GM23248 (cell line): ENCODE results near the gene GNG14. TPM values are rescaled to one million over a fixed set of nuclear protein-coding genes. Genes with fewer than 3 reads are reported as not detected.

Experiments used
- DNase-seq: peaks from one replicate; pipeline ENCODE4 v3.0.0-alpha.2; 2015
- H2AFZ ChIP-seq: fragments of 200-600 bp; sonication (generic); 2 replicates; pipeline ENCODE4 v1.6.1; 2016; ENCODE audit warnings: antibody characterized with exemption
- H3F3A ChIP-seq: fragments of 200-600 bp; sonication (generic); 2 replicates; pipeline ENCODE4 v1.6.1; 2016; ENCODE audit warnings: mild to moderate bottlenecking, antibody characterized with exemption, mixed run types; ENCODE audit not compliant: insufficient read depth
- H3K27ac ChIP-seq: fragments of 200-600 bp; sonication (generic); 2 replicates; pipeline ENCODE4 v1.5.1; 2016; ENCODE audit warnings: mild to moderate bottlenecking
- H3K27me3 ChIP-seq: fragments of 200-600 bp; sonication (generic); replicated peaks from 2 replicates; pipeline ENCODE4 v1.6.1; 2016; ENCODE audit warnings: mild to moderate bottlenecking; ENCODE audit not compliant: insufficient read depth
- H3K36me3 ChIP-seq: fragments of 200-600 bp; sonication (generic); 2 replicates; pipeline ENCODE4 v1.6.1; 2016; ENCODE audit warnings: low read depth, mild to moderate bottlenecking
- H3K4me1 ChIP-seq: fragments of 200-600 bp; sonication (generic); 2 replicates; pipeline ENCODE4 v1.6.1; 2016; ENCODE audit warnings: mild to moderate bottlenecking; ENCODE audit not compliant: insufficient read depth
- H3K4me2 ChIP-seq: fragments of 200-600 bp; sonication (generic); one replicate; pipeline ENCODE4 v1.6.1; 2016; ENCODE audit warnings: mild to moderate bottlenecking; ENCODE audit not compliant: unreplicated experiment
- H3K4me3 ChIP-seq: fragments of 200-600 bp; sonication (generic); 2 replicates; pipeline ENCODE4 v1.5.1; 2016; ENCODE audit warnings: mild to moderate bottlenecking
- H3K79me2 ChIP-seq: fragments of 200-600 bp; sonication (generic); 2 replicates; pipeline ENCODE4 v1.6.1; 2016; ENCODE audit warnings: mild to moderate bottlenecking; ENCODE audit not compliant: insufficient read depth
- H3K9ac ChIP-seq: fragments of 200-600 bp; sonication (generic); 2 replicates; pipeline ENCODE4 v1.6.1; 2016; ENCODE audit warnings: mild to moderate bottlenecking
- H3K9me2 ChIP-seq: fragments of 200-600 bp; sonication (generic); 2 replicates; pipeline ENCODE4 v1.6.1; 2016; ENCODE audit warnings: mixed run types, mild to moderate bottlenecking, moderate library complexity; ENCODE audit not compliant: insufficient read depth
- H3K9me3 ChIP-seq: fragments of 200-600 bp; sonication (generic); one replicate; pipeline ENCODE4 v1.6.1; 2017; ENCODE audit warnings: low read depth
- H4K20me1 ChIP-seq: fragments of 200-600 bp; sonication (generic); 2 replicates; pipeline ENCODE4 v1.6.0; 2016; ENCODE audit not compliant: insufficient read depth
- EZH2 ChIP-seq: fragments of 200-600 bp; sonication (generic); IDR thresholded peaks from 2 replicates; pipeline ENCODE4 v1.6.1; 2018; ENCODE audit warnings: antibody characterized with exemption, mild to moderate bottlenecking; ENCODE audit not compliant: insufficient read depth, poor library complexity, severe bottlenecking
- EZH2phosphoT487 ChIP-seq: fragments of 200-600 bp; sonication (generic); IDR thresholded peaks from 2 replicates; pipeline ENCODE4 v1.6.1; 2018; ENCODE audit warnings: antibody characterized with exemption, moderate library complexity, mild to moderate bottlenecking, low read depth; ENCODE audit not compliant: insufficient read depth
- WGBS, 2 experiments: methylation state at CpG; one replicate each; pipeline ENCODE4 v1.1.6; 2015 to 2017; ENCODE audit warnings: low lambda C conversion rate in 2 of 2, low coverage in 1 of 2; ENCODE audit errors: missing lambda C conversion rate in 2 of 2; 5-methylcytosine and 5-hydroxymethylcytosine counted together
- in situ Hi-C: fragments of 300-500 bp; cut with MboI; formaldehyde crosslinking; loops from 2 replicates; pipeline ENCODE4 v1.15.0; 2020
- polyA plus RNA-seq: library from polyadenylated mRNA; unstranded; fragments of >200 nt; fragmentation: Nextera tagmentation; extraction: Ambion mirVana; gene quantifications from 2 replicates; pipeline ENCODE4 v1.2.1, GENCODE V29; 2016
- total RNA-seq: library from RNA; depleted of rRNA; stranded (reverse); fragments of >200 nt; shearing (Covaris generic); gene quantifications from 2 replicates; pipeline ENCODE4 v1.2.3, GENCODE V29; 2014

The GNG14 gene
- total and polyA plus RNA-seq, 2 experiments from 2014 or later: not detected

DNA sequence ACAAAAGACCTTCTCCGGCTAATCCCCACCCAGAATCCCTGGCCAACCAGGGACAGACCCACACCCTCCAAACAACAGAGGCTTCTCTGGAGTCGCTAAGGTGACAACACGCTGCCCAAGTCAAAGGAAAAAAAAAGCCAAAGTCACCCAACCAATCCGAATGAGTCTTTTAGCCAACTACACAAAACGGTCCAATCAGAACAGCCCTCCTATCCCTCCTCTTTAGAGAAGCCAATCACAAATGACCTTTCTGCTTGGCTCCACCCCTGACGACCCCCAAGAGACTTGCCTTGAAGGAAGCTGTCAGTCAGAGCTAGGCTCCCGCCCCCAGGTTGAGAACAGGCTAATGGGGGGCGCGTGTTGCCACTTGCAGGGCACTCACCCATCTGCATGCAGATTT is 15.2 kb downstream of the GNG14 start:
- H3K4me1 ChIP-seq: no peaks in the 10 kb centered on the region
- H3K27me3 ChIP-seq: no peaks in the 10 kb centered on the region
- no peaks in the 10 kb centered on the region for H3K9me2 ChIP-seq
- peaks cover 18% of the 10 kb centered on the region; the same call in 1 of the 2 replicates for H3F3A ChIP-seq
- no peaks in the 10 kb centered on the region for H3K9me3 ChIP-seq
- H3K4me3 ChIP-seq: no peak overlapping the region
- no peak overlapping the region for H3K9ac ChIP-seq
- WGBS, 2 experiments: 59 to 65% methylated on average over 9 of the region's 9 CpGs
- no peaks in the 10 kb centered on the region for H3K79me2 ChIP-seq
- H4K20me1 ChIP-seq: no peaks in the 10 kb centered on the region
- H3K36me3 ChIP-seq: peaks cover 36% of the 10 kb centered on the region
- TF ChIP-seq EZH2: no peak
- no peak for TF ChIP-seq EZH2phosphoT487
- DNase-seq: peak; percentile 58
- in situ Hi-C loops: no loop called here
- no peak overlapping the region for H2AFZ ChIP-seq
- no peak overlapping the region for H3K4me2 ChIP-seq
- H3K27ac ChIP-seq: no peak overlapping the region

DNA sequence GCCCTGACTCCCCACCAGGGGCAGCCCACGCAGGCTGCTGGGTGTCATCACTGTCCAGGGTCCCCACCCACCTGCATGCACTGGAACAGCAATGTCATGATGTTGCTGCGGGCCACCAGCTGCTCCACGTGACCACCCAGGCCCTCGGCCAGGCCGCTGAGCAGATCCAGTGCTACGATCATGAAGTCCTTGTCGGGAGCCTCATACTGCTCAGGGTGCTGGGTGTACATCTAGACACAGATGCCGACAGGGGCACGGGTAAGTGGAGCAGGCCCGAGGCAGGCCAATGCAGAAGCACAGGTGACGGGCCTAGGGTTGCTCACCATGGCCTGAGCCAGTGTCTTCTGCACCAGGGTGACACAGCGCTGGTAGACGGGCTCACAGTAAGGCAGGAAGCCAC is 17.4 kb downstream of the GNG14 start:
- H3K27ac ChIP-seq: no peak overlapping the region
- no peaks in the 10 kb centered on the region for H3F3A ChIP-seq
- H3K9me3 ChIP-seq: no peaks in the 10 kb centered on the region
- WGBS, 2 experiments: 83 to 90% methylated on average over 13 of the region's 13 CpGs
- no peak for DNase-seq
- H3K4me2 ChIP-seq: no peak overlapping the region
- in situ Hi-C loops: no loop called here
- H3K9ac ChIP-seq: no peak overlapping the region
- H2AFZ ChIP-seq: no peak overlapping the region
- TF ChIP-seq EZH2: no peak
- TF ChIP-seq EZH2phosphoT487: no peak
- peaks cover 53% of the 10 kb centered on the region for H3K36me3 ChIP-seq
- H3K79me2 ChIP-seq: peaks cover 12% of the 10 kb centered on the region; the same call in 1 of the 2 replicates
- H3K9me2 ChIP-seq: no peaks in the 10 kb centered on the region
- no peaks in the 10 kb centered on the region for H3K27me3 ChIP-seq
- no peak overlapping the region for H3K4me3 ChIP-seq
- no peaks in the 10 kb centered on the region for H4K20me1 ChIP-seq
- no peaks in the 10 kb centered on the region for H3K4me1 ChIP-seq

GRCh38 chr19:12705654-12706331 is 18.0 kb downstream of the GNG14 start:
- no peak for DNase-seq
- Histone ChIP-seq H3K27me3 (no peaks in the 10 kb centered on the region), H3K4me3 (no peak overlapping the region), H3K9ac (no peak overlapping the region), H3K27ac (no peak overlapping the region), H3K79me2 (peaks cover 18% of the 10 kb centered on the region; the same call in 1 of the 2 replicates), H3K9me3 (no peaks in the 10 kb centered on the region), H3K4me2 (no peak overlapping the region), H3K9me2 (no peaks in the 10 kb centered on the region), H3K36me3 (peaks cover 58% of the 10 kb centered on the region), H2AFZ (no peak overlapping the region), H3K4me1 (no peaks in the 10 kb centered on the region), H4K20me1 (no peaks in the 10 kb centered on the region), H3F3A (no peaks in the 10 kb centered on the region)
- TF ChIP-seq EZH2phosphoT487 (no peak), EZH2 (no peak)
- WGBS, 2 experiments: 88 to 92% methylated on average over 19 to 29 of the region's 29 CpGs
- in situ Hi-C loops: no loop called here

DNA sequence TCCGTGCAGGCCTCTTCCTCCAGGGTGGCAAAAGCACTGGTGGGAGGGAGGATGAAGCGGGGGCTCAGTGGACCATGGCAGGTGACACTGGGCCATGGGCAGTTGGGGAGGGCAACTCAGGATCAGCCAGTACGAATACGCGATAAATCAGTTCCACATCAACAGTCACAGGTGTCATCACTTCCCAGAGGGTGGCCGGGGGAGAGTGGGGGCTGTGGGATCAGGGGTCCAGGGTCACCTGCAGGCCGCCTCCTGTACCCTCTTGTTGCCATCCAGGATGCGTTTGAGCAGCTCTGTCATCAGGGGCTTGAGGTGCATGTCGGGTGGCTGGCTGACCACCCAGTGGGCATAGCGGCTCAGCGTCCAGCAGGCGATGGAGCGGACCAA is 18.5 kb downstream of the GNG14 start:
- Histone ChIP-seq H2AFZ (no peak overlapping the region), H3F3A (no peaks in the 10 kb centered on the region), H3K9me3 (no peaks in the 10 kb centered on the region), H3K9ac (no peak overlapping the region), H3K4me3 (no peak overlapping the region), H3K4me2 (no peak overlapping the region), H3K36me3 (peaks cover 61% of the 10 kb centered on the region), H4K20me1 (no peaks in the 10 kb centered on the region), H3K27me3 (no peaks in the 10 kb centered on the region), H3K9me2 (no peaks in the 10 kb centered on the region), H3K79me2 (peaks cover 21% of the 10 kb centered on the region), H3K27ac (no peak overlapping the region), H3K4me1 (no peaks in the 10 kb centered on the region)
- no peak for TF ChIP-seq EZH2
- TF ChIP-seq EZH2phosphoT487: no peak
- WGBS, 2 experiments: 93% methylated on average over 13 of the region's 13 CpGs
- in situ Hi-C loops: no loop called here
- no peak for DNase-seq
